H1 (cell line): Measurements from ENCODE around the gene TBC1D10A. TPM values are rescaled to one million over a fixed set of nuclear protein-coding genes. Genes with fewer than 3 reads are reported as not detected.

Experiments used
- CBX8 ChIP-seq: fragments of 300-800, 300-1000 bp; sonication (generic); IDR thresholded peaks from 2 replicates; pipeline ENCODE4 v1.7.1; 2016; ENCODE audit warnings: low read depth, low read length, borderline replicate concordance
- POLR2AphosphoS5 ChIP-seq: IDR thresholded peaks from 2 replicates; pipeline ENCODE4 v1.6.1; 2011; ENCODE audit warnings: low read depth, low read length
- polyA plus RNA-seq, 7 experiments: library from polyadenylated mRNA; depleted of rRNA in 3 of 7; stranded (reverse) in 5 of 7; unstranded in 2 of 7; fragments of >200 nt in 5 of 7; fragments of 200-250 nt in 2 of 7; gene quantifications; 1 replicate in 5 of 7; 2 replicates in 1 of 7; 4 replicates in 1 of 7; pipeline versions ENCODE4 v1.2.1 to v1.2.3, GENCODE V29; 2011 to 2013; ENCODE audit warnings: missing spikeins in 2 of 7, mixed read lengths in 2 of 7
- total RNA-seq: library from RNA; stranded (reverse); fragmentation: NEBNext Ultra II Directional; extraction: Animal tissue kit (Norgen Biotek cat#: 25700); gene quantifications from 2 replicates; pipeline ENCODE4 v1.2.1, GENCODE V29; 2021

Gene TBC1D10A
- total and polyA plus RNA-seq, 2 of the 8 experiments (the other 6 are each of a cell fraction or from before 2014, with no cell fraction given) = 5.4 to 7.0 TPM

- TF ChIP-seq CBX8 = no peak
- no peak for TF ChIP-seq POLR2AphosphoS5
Observed at GRCh38 chr22:30371981-30372380, 45.2 kb upstream of the TBC1D10A start (continued).
